Measurements from ENCODE around the gene AP1B1.
A peak's percentile ranks its signal among the peaks of the same experiment; 100 is the strongest.
"Not testable (repeated sequence)": the region's sequence is repeated elsewhere in the genome, so short reads cannot be mapped to it uniquely, and the experiment has no call there.

The AP1B1 gene

GRCh38 chr22:29346659-29347058 lies 41.7 kb downstream of the AP1B1 start:
- no peak for DNase-seq

GRCh38 chr22:29345932-29346331 lies 42.4 kb downstream of the AP1B1 start:
- DNase-seq, result no peak

- not testable (repeated sequence) for DNase-seq
These were observed 43.5 kb downstream of the AP1B1 start for GRCh38 chr22:29344889-29345288.

- DNase-seq, result peak; percentile 73 to 85
These were observed 44.2 kb downstream of the AP1B1 start for GRCh38 chr22:29344137-29344536.

- DNase-seq, result peak in 1 of 2 experiments; percentile 19
These were observed 45.0 kb downstream of the AP1B1 start for GRCh38 chr22:29343313-29343805.

GRCh38 chr22:29342577-29343312 lies 45.6 kb downstream of the AP1B1 start:
- DNase-seq, result no peak

GRCh38 chr22:29342177-29342576 lies 46.2 kb downstream of the AP1B1 start:
- DNase-seq, result no peak

- DNase-seq, result no peak
These were observed 46.6 kb downstream of the AP1B1 start for GRCh38 chr22:29341849-29342127.

- DNase-seq, result no peak
These were observed 47.1 kb downstream of the AP1B1 start for GRCh38 chr22:29341056-29341848.

- no peak for DNase-seq
These were observed 47.8 kb downstream of the AP1B1 start for GRCh38 chr22:29340566-29340965.

- DNase-seq, result no peak
These were observed 48.8 kb downstream of the AP1B1 start for GRCh38 chr22:29339381-29340235.

- DNase-seq, result no peak
These were observed 50.0 kb downstream of the AP1B1 start for GRCh38 chr22:29338398-29338797.

GRCh38 chr22:29337631-29338284 lies 50.6 kb downstream of the AP1B1 start:
- DNase-seq, result no peak

- DNase-seq, result no peak
These were observed 51.4 kb downstream of the AP1B1 start for GRCh38 chr22:29336751-29337490.

GRCh38 chr22:29335656-29336055 lies 52.7 kb downstream of the AP1B1 start:
- DNase-seq, result no peak

GRCh38 chr22:29334696-29335344 lies 53.5 kb downstream of the AP1B1 start:
- peak in 1 of 2 experiments; percentile 6 for DNase-seq

- DNase-seq, result no peak
These were observed 54.2 kb downstream of the AP1B1 start for GRCh38 chr22:29334148-29334547.

- DNase-seq, result no peak
These were observed 55.4 kb downstream of the AP1B1 start for GRCh38 chr22:29332886-29333496.

GRCh38 chr22:29331658-29332300 lies 56.6 kb downstream of the AP1B1 start:
- no peak for DNase-seq

- DNase-seq, result no peak
These were observed 57.2 kb downstream of the AP1B1 start for GRCh38 chr22:29331213-29331612.

- no peak for DNase-seq
These were observed 57.6 kb downstream of the AP1B1 start for GRCh38 chr22:29330753-29331152.
